Ishikawa (cell line): ENCODE data around the gene GNG8.

ENCODE experiments used
- CEBPB ChIP-seq: IDR thresholded peaks from 2 replicates; pipeline ENCODE4 v1.6.1; 2012
- CREB1 ChIP-seq: IDR thresholded peaks from 2 replicates; pipeline ENCODE4 v1.6.1; 2012; ENCODE audit warnings: low read depth
- EGR1 ChIP-seq: IDR thresholded peaks from 2 replicates; pipeline ENCODE4 v1.6.1; 2012
- EP300 ChIP-seq: IDR thresholded peaks from 2 replicates; pipeline ENCODE4 v1.6.1; 2012; ENCODE audit warnings: borderline replicate concordance
- FOXM1 ChIP-seq: IDR thresholded peaks from 2 replicates; pipeline ENCODE4 v1.6.1; 2012; ENCODE audit warnings: low read depth, borderline replicate concordance
- MAX ChIP-seq: IDR thresholded peaks from 2 replicates; pipeline ENCODE4 v1.6.1; 2012
- NFIC ChIP-seq: IDR thresholded peaks from 2 replicates; pipeline ENCODE4 v1.6.1; 2012
- RAD21 ChIP-seq: IDR thresholded peaks from 2 replicates; pipeline ENCODE4 v1.6.1; 2012; ENCODE audit warnings: low read depth
- TAF1 ChIP-seq: IDR thresholded peaks from 2 replicates; pipeline ENCODE4 v1.6.1; 2012; ENCODE audit warnings: low read depth, mild to moderate bottlenecking
- TCF12 ChIP-seq: IDR thresholded peaks from 2 replicates; pipeline ENCODE4 v1.6.1; 2012; ENCODE audit warnings: low read depth
- YY1 ChIP-seq: IDR thresholded peaks from 2 replicates; pipeline ENCODE4 v1.6.1; 2012; ENCODE audit warnings: low read depth
- ZBTB7A ChIP-seq: IDR thresholded peaks from 2 replicates; pipeline ENCODE4 v1.6.1; 2012; ENCODE audit warnings: low read depth
- TF ChIP-seq, protein P1 (sequence below): IDR thresholded peaks from 2 replicates; pipeline ENCODE4 v1.6.1; 2012; ENCODE audit warnings: low read depth, mild to moderate bottlenecking
- TF ChIP-seq, protein P2 (sequence below): IDR thresholded peaks from 2 replicates; pipeline ENCODE4 v1.6.1; 2012

DNA sequence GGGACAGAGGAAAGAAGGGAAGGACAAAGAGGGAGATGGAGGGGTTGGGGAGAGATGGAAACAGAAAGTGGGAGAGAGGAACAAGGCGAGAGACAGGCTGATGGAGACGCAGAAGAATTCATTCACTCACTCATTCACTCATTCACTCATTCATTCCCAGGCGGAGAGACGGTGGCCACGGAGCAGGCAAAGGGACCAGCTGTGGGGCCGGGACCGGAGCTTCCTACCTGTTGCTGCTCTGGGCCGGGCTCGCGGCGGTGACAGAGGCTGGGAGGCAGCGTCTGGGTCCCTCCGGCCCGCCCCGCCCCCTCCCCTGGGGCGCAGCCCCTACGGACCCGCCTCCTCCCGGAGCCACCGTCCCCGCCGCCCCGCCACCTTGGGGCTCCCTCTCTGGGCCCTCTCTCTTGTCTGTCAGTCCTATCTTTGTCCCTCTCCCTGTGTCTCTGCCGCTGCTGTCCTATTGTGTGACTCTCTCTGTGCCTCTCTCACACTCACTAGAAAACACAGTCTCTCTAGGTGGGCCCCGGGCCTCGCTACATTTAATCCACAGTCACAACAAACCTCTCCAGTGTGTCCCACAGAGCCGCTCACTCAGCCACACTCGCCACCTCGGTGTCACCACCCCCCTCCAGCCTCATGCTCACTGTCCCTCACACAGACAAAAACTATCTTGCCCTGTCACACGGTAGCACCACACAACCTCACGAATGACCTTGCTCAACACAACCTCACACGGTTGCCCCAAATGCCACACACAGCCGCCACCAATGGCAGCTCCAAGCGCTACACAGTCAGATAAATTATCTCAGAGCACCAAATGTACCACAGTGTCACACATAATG is at the start of gene GNG8:
- TF ChIP-seq MAX, result no peak
- TF ChIP-seq, protein P1, sequence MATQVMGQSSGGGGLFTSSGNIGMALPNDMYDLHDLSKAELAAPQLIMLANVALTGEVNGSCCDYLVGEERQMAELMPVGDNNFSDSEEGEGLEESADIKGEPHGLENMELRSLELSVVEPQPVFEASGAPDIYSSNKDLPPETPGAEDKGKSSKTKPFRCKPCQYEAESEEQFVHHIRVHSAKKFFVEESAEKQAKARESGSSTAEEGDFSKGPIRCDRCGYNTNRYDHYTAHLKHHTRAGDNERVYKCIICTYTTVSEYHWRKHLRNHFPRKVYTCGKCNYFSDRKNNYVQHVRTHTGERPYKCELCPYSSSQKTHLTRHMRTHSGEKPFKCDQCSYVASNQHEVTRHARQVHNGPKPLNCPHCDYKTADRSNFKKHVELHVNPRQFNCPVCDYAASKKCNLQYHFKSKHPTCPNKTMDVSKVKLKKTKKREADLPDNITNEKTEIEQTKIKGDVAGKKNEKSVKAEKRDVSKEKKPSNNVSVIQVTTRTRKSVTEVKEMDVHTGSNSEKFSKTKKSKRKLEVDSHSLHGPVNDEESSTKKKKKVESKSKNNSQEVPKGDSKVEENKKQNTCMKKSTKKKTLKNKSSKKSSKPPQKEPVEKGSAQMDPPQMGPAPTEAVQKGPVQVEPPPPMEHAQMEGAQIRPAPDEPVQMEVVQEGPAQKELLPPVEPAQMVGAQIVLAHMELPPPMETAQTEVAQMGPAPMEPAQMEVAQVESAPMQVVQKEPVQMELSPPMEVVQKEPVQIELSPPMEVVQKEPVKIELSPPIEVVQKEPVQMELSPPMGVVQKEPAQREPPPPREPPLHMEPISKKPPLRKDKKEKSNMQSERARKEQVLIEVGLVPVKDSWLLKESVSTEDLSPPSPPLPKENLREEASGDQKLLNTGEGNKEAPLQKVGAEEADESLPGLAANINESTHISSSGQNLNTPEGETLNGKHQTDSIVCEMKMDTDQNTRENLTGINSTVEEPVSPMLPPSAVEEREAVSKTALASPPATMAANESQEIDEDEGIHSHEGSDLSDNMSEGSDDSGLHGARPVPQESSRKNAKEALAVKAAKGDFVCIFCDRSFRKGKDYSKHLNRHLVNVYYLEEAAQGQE, result no peak
- TF ChIP-seq TCF12, result no peak
- TF ChIP-seq CEBPB, result no peak
- no peak for TF ChIP-seq ZBTB7A
- TF ChIP-seq EP300, result no peak
- no peak for TF ChIP-seq YY1
- TF ChIP-seq FOXM1, result no peak
- no peak for TF ChIP-seq RAD21
- no peak for TF ChIP-seq TAF1
- TF ChIP-seq NFIC, result no peak
- TF ChIP-seq, protein P2, sequence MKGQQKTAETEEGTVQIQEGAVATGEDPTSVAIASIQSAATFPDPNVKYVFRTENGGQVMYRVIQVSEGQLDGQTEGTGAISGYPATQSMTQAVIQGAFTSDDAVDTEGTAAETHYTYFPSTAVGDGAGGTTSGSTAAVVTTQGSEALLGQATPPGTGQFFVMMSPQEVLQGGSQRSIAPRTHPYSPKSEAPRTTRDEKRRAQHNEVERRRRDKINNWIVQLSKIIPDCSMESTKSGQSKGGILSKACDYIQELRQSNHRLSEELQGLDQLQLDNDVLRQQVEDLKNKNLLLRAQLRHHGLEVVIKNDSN, result no peak
- no peak for TF ChIP-seq CREB1
- TF ChIP-seq EGR1, result no peak
